Panc1 (cell line): Measurements from ENCODE around the gene PGLYRP3.

Source experiments
- SIN3A ChIP-seq: IDR thresholded peaks from 2 replicates; pipeline ENCODE4 v1.6.1; 2012; ENCODE audit warnings: low read depth, mild to moderate bottlenecking, low read length, moderate library complexity, borderline replicate concordance; ENCODE audit not compliant: insufficient read depth
- TF ChIP-seq, protein P1 (sequence below): fragments of 450-650 bp; IDR thresholded peaks from 2 replicates; pipeline ENCODE4 v1.5.1; 2017; ENCODE audit warnings: mild to moderate bottlenecking

DNA sequence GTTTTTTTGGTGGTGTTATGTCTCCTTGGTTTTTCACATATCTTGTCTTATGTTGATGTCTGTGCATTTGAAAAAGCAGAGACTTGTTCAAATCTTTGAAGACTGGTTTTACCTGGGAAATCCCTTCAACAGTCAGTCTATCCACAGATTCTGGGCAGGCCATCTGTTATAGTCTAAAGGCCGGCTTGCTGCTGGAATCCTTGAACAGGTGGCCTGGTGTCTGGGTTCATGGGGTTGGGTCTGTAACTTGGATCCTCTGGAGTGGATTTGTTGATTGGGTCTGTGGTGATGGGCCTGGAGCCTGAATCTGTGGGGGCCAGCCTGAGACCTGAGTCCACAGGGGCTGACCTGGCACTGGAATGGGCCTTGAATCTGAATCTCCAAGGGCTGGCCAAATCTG is 41.0 kb downstream of the PGLYRP3 start:
- TF ChIP-seq, protein P1, sequence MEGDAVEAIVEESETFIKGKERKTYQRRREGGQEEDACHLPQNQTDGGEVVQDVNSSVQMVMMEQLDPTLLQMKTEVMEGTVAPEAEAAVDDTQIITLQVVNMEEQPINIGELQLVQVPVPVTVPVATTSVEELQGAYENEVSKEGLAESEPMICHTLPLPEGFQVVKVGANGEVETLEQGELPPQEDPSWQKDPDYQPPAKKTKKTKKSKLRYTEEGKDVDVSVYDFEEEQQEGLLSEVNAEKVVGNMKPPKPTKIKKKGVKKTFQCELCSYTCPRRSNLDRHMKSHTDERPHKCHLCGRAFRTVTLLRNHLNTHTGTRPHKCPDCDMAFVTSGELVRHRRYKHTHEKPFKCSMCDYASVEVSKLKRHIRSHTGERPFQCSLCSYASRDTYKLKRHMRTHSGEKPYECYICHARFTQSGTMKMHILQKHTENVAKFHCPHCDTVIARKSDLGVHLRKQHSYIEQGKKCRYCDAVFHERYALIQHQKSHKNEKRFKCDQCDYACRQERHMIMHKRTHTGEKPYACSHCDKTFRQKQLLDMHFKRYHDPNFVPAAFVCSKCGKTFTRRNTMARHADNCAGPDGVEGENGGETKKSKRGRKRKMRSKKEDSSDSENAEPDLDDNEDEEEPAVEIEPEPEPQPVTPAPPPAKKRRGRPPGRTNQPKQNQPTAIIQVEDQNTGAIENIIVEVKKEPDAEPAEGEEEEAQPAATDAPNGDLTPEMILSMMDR = no peak
- TF ChIP-seq SIN3A = no peak
